ENCODE data around the gene C1QTNF6.

Gene C1QTNF6

DNA sequence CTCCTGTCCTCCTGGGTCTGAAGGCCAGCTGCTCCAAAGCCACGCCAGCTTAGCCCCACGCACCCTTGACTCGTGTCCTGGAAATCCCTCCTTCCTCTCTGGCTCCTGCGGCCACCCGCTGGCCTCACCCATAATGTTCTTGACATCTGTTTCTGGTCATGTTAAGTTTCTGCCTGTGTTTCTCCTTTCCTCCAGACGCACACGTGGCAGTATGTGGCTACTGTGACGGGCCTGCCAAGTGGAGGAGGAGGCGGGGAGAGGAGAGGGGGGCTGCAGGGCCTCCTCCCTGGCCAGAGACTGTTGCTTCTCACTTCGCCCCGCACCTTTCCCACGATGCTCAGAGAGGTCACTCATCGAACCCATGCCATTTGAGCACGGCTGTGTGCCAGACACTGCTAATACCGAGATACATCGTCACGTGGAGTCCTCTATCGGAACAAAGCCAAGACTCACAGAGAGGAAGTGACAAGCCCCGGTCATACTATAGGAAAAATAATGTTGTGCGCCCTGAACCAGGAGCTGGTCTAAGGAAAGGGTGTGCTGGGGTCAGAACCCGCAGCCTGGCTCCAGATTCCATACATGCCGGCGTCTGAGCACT, 11.5 kb downstream of the C1QTNF6 start:
- H3K36me3 ChIP-seq (ENCODE audit: control insufficient read depth in 4 of 4, insufficient read depth in 4 of 4, low read length in 3 of 4) = no peaks in the 10 kb centered on the region
- no peaks in the 10 kb centered on the region for H3K9me3 ChIP-seq (ENCODE audit: control extremely low read depth in 1 of 5, control insufficient read depth in 4 of 5, insufficient read depth in 2 of 5, low read depth in 1 of 5, low read length in 4 of 5)
- no peaks in the 10 kb centered on the region for H3K27me3 ChIP-seq (replicated peaks in 2 of 5; ENCODE audit: control insufficient read depth in 4 of 5, insufficient read depth in 5 of 5, low read length in 4 of 5)
- 3% methylated on average over 17 of the region's 23 CpGs for WGBS (ENCODE audit: insufficient coverage)
- ChIA-PET CTCF (interaction anchor here (1.0 to 2.9 kb wide), 5 partner anchors 10 to 95 kb away, joined by 3 to 16 read pairs (median 4); partner anchors contain the start of gene C1QTNF6), POLR2A (no interaction called here)
- peak overlapping the region in 4 of 7 experiments; percentile 40 to 60 (median 47) for H3K4me3 ChIP-seq (ENCODE audit: control insufficient read depth in 1 of 7, extremely low read depth in 1 of 7, insufficient read depth in 4 of 7, low read depth in 2 of 7, low read length in 6 of 7)
- H3K27ac ChIP-seq (ENCODE audit: insufficient read depth in 1 of 2, low read depth in 1 of 2, low read length in 2 of 2, poor library complexity in 1 of 2, severe bottlenecking in 2 of 2) = no peak overlapping the region
- peaks cover 4 to 33% (median 26%) of the 10 kb centered on the region in 4 experiments for H3K4me1 ChIP-seq (ENCODE audit: control extremely low read depth in 1 of 4, control insufficient read depth in 4 of 4, insufficient read depth in 4 of 4, low read length in 3 of 4)
- peak; percentile 64 to 92 (median 89) for DNase-seq

DNA sequence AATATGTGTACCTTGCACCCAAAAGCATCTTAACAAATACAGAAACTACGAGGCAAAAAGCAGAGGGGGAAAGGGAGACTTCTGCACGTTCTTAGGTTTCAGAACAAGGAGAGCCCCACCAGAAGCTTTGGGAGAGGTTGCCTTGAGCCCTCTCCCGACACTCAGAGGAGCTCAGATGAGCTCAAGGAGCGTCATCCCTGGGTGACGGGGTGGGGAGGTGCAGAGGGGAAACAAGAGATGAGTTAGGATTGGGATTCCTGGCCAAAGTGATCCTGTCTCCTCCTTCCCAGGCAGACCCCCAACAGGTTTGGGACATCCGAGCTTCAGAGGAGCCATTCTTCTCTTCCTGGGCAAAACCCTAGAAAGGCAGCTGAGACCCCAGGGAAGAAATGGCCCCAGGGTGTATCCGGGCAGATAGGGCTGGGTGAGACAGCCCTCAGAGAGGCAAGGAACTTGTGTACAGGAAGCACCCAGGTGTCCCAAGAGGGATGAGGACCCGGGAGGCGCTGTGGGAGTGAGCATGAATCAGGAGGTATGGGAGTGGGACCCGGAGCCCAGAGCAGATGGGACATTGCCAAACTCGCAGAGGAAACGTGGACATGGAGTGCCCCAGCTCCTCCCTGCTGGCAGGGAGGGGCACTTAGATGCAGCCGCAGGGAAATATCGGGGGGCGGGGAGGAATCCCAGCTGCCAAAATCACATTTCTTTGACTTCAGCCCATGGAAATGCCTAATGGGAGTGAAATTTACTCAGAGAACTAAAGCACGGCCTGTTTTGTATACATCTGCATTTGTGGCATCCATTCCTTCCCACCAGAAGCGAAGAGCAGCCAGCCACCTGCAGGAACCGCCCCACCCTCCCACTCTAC, 12.4 kb downstream of the C1QTNF6 start:
- no peaks in the 10 kb centered on the region for H3K27me3 ChIP-seq (replicated peaks in 2 of 5; ENCODE audit: control insufficient read depth in 4 of 5, insufficient read depth in 5 of 5, low read length in 4 of 5)
- no peaks in the 10 kb centered on the region for H3K36me3 ChIP-seq (ENCODE audit: control insufficient read depth in 4 of 4, insufficient read depth in 4 of 4, low read length in 3 of 4)
- POLR2A ChIA-PET = no interaction called here
- no peak for DNase-seq
- H3K4me3 ChIP-seq (ENCODE audit: control insufficient read depth in 1 of 7, extremely low read depth in 1 of 7, insufficient read depth in 4 of 7, low read depth in 2 of 7, low read length in 6 of 7) = no peak overlapping the region
- H3K9me3 ChIP-seq (ENCODE audit: control extremely low read depth in 1 of 5, control insufficient read depth in 4 of 5, insufficient read depth in 2 of 5, low read depth in 1 of 5, low read length in 4 of 5) = no peaks in the 10 kb centered on the region
- CTCF ChIA-PET = interaction anchor here (1.0 to 6.3 kb wide), 4 partner anchors 9 to 53 kb away, joined by 3 to 39 read pairs (median 10); no protein-coding TSS in a partner anchor
- WGBS (ENCODE audit: insufficient coverage) = 81% methylated on average over 18 of the region's 18 CpGs
- H3K27ac ChIP-seq (ENCODE audit: insufficient read depth in 1 of 2, low read depth in 1 of 2, low read length in 2 of 2, poor library complexity in 1 of 2, severe bottlenecking in 2 of 2) = no peak overlapping the region
- H3K4me1 ChIP-seq (ENCODE audit: control extremely low read depth in 1 of 4, control insufficient read depth in 4 of 4, insufficient read depth in 4 of 4, low read length in 3 of 4) = peaks cover 4 to 33% (median 26%) of the 10 kb centered on the region in 4 experiments

DNA sequence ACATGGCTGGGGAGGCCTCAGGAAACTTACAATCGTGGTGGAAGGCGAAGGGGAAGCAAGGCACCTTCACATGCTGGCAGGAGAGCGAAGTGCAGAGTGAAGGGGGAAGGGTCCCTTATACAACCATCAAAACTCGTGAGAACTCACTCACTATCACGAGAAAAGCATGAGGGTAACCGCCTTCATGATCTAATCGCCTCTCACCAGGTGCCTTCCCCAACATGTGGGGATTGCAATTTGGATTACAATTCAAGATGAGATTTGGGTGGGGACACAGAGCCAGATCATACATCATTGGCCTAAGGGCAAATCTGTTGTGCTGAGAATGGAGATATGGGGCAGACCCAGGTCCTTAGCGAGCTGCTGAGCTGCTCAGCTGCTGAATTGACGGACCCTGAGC, 13.1 kb downstream of the C1QTNF6 start:
- Histone ChIP-seq H3K4me1 (ENCODE audit: control extremely low read depth in 1 of 4, control insufficient read depth in 4 of 4, insufficient read depth in 4 of 4, low read length in 3 of 4) (peaks cover 4 to 33% (median 26%) of the 10 kb centered on the region in 4 experiments), H3K27ac (ENCODE audit: insufficient read depth in 1 of 2, low read depth in 1 of 2, low read length in 2 of 2, poor library complexity in 1 of 2, severe bottlenecking in 2 of 2) (no peak overlapping the region), H3K9me3 (ENCODE audit: control extremely low read depth in 1 of 5, control insufficient read depth in 4 of 5, insufficient read depth in 2 of 5, low read depth in 1 of 5, low read length in 4 of 5) (no peaks in the 10 kb centered on the region), H3K4me3 (ENCODE audit: control insufficient read depth in 1 of 7, extremely low read depth in 1 of 7, insufficient read depth in 4 of 7, low read depth in 2 of 7, low read length in 6 of 7) (no peak overlapping the region), H3K36me3 (ENCODE audit: control insufficient read depth in 4 of 4, insufficient read depth in 4 of 4, low read length in 3 of 4) (no peaks in the 10 kb centered on the region), H3K27me3 (replicated peaks in 2 of 5; ENCODE audit: control insufficient read depth in 4 of 5, insufficient read depth in 5 of 5, low read length in 4 of 5) (no peaks in the 10 kb centered on the region)
- DNase-seq = no peak
- ChIA-PET POLR2A (no interaction called here), CTCF (interaction anchor here (1.0 to 6.3 kb wide), 4 partner anchors 8 to 29 kb away, joined by 3 to 39 read pairs (median 10); no protein-coding TSS in a partner anchor)
- 86% methylated on average over 5 of the region's 9 CpGs for WGBS (ENCODE audit: insufficient coverage)

DNA sequence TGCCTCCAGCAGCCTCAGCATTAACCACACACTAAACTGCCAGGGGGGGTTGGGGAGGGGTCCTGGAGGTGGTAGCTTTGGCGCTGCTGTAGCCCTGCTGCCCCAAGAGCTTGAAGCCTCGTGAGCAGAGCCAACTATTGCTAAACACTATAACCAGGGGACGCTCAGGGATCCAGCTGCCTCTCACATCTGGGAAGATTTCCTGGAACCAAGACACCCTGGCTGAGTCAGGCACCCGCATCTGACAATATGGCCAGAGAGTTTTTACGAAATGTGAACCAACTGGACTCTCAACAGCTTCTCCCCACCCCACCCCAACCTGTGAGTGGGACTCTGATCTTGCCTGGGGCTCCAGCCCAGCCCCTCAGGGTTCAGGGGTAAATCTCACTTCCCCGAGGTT, 14.3 kb downstream of the C1QTNF6 start:
- CTCF ChIA-PET = interaction anchor here (0.7 to 6.3 kb wide), 3 partner anchors 13 to 28 kb away, joined by 3 to 39 read pairs (median 3); no protein-coding TSS in a partner anchor
- DNase-seq = no peak
- Histone ChIP-seq H3K4me3 (ENCODE audit: control insufficient read depth in 1 of 7, extremely low read depth in 1 of 7, insufficient read depth in 4 of 7, low read depth in 2 of 7, low read length in 6 of 7) (no peak overlapping the region), H3K27ac (ENCODE audit: insufficient read depth in 1 of 2, low read depth in 1 of 2, low read length in 2 of 2, poor library complexity in 1 of 2, severe bottlenecking in 2 of 2) (no peak overlapping the region), H3K9me3 (ENCODE audit: control extremely low read depth in 1 of 5, control insufficient read depth in 4 of 5, insufficient read depth in 2 of 5, low read depth in 1 of 5, low read length in 4 of 5) (peaks cover 0 to 3% (median 0%) of the 10 kb centered on the region in 5 experiments), H3K36me3 (ENCODE audit: control insufficient read depth in 4 of 4, insufficient read depth in 4 of 4, low read length in 3 of 4) (no peaks in the 10 kb centered on the region), H3K27me3 (replicated peaks in 2 of 5; ENCODE audit: control insufficient read depth in 4 of 5, insufficient read depth in 5 of 5, low read length in 4 of 5) (no peaks in the 10 kb centered on the region), H3K4me1 (ENCODE audit: control extremely low read depth in 1 of 4, control insufficient read depth in 4 of 4, insufficient read depth in 4 of 4, low read length in 3 of 4) (peaks cover 4 to 33% (median 26%) of the 10 kb centered on the region in 4 experiments)
- POLR2A ChIA-PET = no interaction called here
- WGBS (ENCODE audit: insufficient coverage) = 94% methylated on average over 4 of the region's 6 CpGs

DNA sequence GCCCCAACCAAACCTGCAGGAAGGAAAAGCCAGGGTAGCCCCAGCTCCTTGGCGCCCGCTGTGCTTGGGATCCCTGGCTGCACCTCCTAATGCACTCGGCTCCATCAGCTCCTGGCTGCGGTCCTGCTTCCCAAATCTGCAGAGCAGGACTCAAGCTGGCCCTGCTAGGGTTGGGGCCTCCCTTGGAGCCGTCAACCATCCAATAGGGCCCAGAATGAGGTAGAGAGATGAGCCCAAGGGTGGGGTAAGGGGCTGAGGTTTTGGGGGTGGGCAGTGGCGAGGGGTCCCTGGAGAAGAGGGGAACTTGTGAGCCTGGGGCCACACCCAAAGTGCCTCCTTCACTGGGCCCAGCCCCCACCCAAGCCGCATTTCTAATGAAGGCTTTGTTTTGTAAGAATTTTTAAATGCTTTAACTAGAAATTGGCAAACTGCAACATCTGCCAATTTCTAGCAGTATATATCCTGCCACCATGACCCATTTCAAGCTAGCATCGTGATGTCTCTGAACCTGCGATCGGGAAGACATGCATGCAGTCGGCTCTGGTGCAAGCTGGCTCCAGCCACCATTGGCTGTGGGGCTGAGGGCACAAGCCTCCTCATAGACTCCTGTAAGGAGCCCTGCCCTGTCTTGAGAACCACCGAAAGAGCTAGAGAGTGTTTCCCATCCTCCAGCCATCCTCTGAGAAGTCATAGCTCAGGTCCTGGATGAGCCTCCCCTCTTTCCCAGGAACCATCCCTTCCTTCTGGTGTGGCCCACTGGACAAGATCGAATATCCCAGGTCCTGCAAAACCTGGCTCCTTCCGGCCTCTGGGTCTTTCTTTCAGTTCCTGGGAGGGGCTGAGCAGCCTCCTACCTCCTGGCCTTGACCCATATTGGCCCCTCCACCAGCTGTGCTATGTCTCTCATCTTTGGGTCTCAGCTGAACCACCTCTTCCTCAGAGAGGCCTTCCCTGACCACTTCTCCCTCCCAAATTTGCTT, 15.5 kb downstream of the C1QTNF6 start:
- H3K4me1 ChIP-seq (ENCODE audit: control extremely low read depth in 1 of 4, control insufficient read depth in 4 of 4, insufficient read depth in 4 of 4, low read length in 3 of 4) = peaks cover 4 to 30% (median 22%) of the 10 kb centered on the region in 4 experiments
- no peak overlapping the region for H3K4me3 ChIP-seq (ENCODE audit: control insufficient read depth in 1 of 7, extremely low read depth in 1 of 7, insufficient read depth in 4 of 7, low read depth in 2 of 7, low read length in 6 of 7)
- H3K9me3 ChIP-seq (ENCODE audit: control extremely low read depth in 1 of 5, control insufficient read depth in 4 of 5, insufficient read depth in 2 of 5, low read depth in 1 of 5, low read length in 4 of 5) = peaks cover 0 to 3% (median 0%) of the 10 kb centered on the region in 5 experiments
- no peaks in the 10 kb centered on the region for H3K36me3 ChIP-seq (ENCODE audit: control insufficient read depth in 4 of 4, insufficient read depth in 4 of 4, low read length in 3 of 4)
- CTCF ChIA-PET = interaction anchor here (1.1 to 6.3 kb wide), 4 partner anchors 10 to 26 kb away, joined by 3 to 39 read pairs (median 6); no protein-coding TSS in a partner anchor
- POLR2A ChIA-PET = no interaction called here
- no peaks in the 10 kb centered on the region for H3K27me3 ChIP-seq (replicated peaks in 2 of 5; ENCODE audit: control insufficient read depth in 4 of 5, insufficient read depth in 5 of 5, low read length in 4 of 5)
- no peak for DNase-seq
- 94% methylated on average over 10 of the region's 14 CpGs for WGBS (ENCODE audit: insufficient coverage)
- no peak overlapping the region for H3K27ac ChIP-seq (ENCODE audit: insufficient read depth in 1 of 2, low read depth in 1 of 2, low read length in 2 of 2, poor library complexity in 1 of 2, severe bottlenecking in 2 of 2)

DNA sequence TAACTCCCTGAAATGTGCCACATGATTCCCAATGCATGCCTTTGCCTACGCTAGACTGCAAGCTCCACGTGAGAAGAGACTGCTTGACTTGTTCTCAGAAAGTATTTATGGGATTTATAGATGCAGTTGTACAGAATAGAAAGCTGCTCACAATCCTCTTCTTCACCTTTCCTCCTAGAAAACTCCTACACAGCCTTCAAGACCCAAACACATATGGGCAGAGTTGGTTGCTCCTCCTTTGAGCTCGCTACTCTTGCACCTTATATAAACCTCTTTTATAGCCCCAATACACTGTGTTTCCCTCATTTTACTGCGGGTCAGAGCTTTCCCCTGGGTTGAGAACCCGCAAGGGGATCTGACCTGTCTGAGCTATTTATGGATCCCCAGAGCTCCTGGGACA, 16.4 kb downstream of the C1QTNF6 start:
- POLR2A ChIA-PET = no interaction called here
- no peak overlapping the region for H3K4me3 ChIP-seq (ENCODE audit: control insufficient read depth in 1 of 7, extremely low read depth in 1 of 7, insufficient read depth in 4 of 7, low read depth in 2 of 7, low read length in 6 of 7)
- no peaks in the 10 kb centered on the region for H3K36me3 ChIP-seq (ENCODE audit: control insufficient read depth in 4 of 4, insufficient read depth in 4 of 4, low read length in 3 of 4)
- DNase-seq = no peak
- H3K9me3 ChIP-seq (ENCODE audit: control extremely low read depth in 1 of 5, control insufficient read depth in 4 of 5, insufficient read depth in 2 of 5, low read depth in 1 of 5, low read length in 4 of 5) = peaks cover 0 to 3% (median 0%) of the 10 kb centered on the region in 5 experiments
- peaks cover 0 to 25% (median 16%) of the 10 kb centered on the region in 4 experiments for H3K4me1 ChIP-seq (ENCODE audit: control extremely low read depth in 1 of 4, control insufficient read depth in 4 of 4, insufficient read depth in 4 of 4, low read length in 3 of 4)
- CTCF ChIA-PET = interaction anchor here (1.5 to 6.3 kb wide), 3 partner anchors 9 to 27 kb away, joined by 5 to 39 read pairs (median 8); no protein-coding TSS in a partner anchor
- H3K27ac ChIP-seq (ENCODE audit: insufficient read depth in 1 of 2, low read depth in 1 of 2, low read length in 2 of 2, poor library complexity in 1 of 2, severe bottlenecking in 2 of 2) = no peak overlapping the region
- H3K27me3 ChIP-seq (replicated peaks in 2 of 5; ENCODE audit: control insufficient read depth in 4 of 5, insufficient read depth in 5 of 5, low read length in 4 of 5) = no peaks in the 10 kb centered on the region
- 100% methylated on average over 3 of the region's 5 CpGs for WGBS (ENCODE audit: insufficient coverage)

Measured in common myeloid progenitor, CD34-positive (primary cell).